ENCODE measurements around the gene LRP6. TPM values are rescaled to one million over a fixed set of nuclear protein-coding genes. Genes with fewer than 3 reads are reported as not detected.

LRP6 gene
- polyA plus RNA-seq, 1 donor (not counting 4 experiments of a cell fraction or from before 2014, with no cell fraction given): 13.0 TPM

- Histone ChIP-seq H3K9me3 (ENCODE audit: control insufficient read depth, low read depth, low read length) (no peaks in the 10 kb centered on the region), H4K20me1 (ENCODE audit: control insufficient read depth, extremely low read depth, insufficient read depth, low read length) (no peaks in the 10 kb centered on the region), H3K4me3 (ENCODE audit: control insufficient read depth in 2 of 3, extremely low read depth in 1 of 3, insufficient read depth in 2 of 3, low read depth in 1 of 3, low read length in 3 of 3) (no peak overlapping the region), H3K9ac (ENCODE audit: control insufficient read depth, extremely low read depth, insufficient read depth, low read length) (no peak overlapping the region), H3K4me2 (ENCODE audit: control insufficient read depth, extremely low read depth, insufficient read depth, low read depth, low read length) (no peak overlapping the region), H3K9me1 (ENCODE audit: control insufficient read depth, extremely low read depth, insufficient read depth, low read length) (no peaks in the 10 kb centered on the region), H2AFZ (ENCODE audit: control insufficient read depth, low read length) (no peak overlapping the region), H3K79me2 (ENCODE audit: control insufficient read depth, insufficient read depth, low read length) (peaks cover 2% of the 10 kb centered on the region), H3K27ac (ENCODE audit: control insufficient read depth, insufficient read depth, low read length) (no peak overlapping the region), H3K36me3 (ENCODE audit: control insufficient read depth in 2 of 2, extremely low read depth in 1 of 2, insufficient read depth in 2 of 2, low read length in 2 of 2) (peaks cover 0 to 6% of the 10 kb centered on the region in 2 experiments), H3K4me1 (ENCODE audit: control insufficient read depth, extremely low read depth, insufficient read depth, low read length) (peaks cover 16% of the 10 kb centered on the region), H3K27me3 (ENCODE audit: control insufficient read depth, extremely low read depth, insufficient read depth, low read length) (no peaks in the 10 kb centered on the region)
- dilution Hi-C loops (cut with MboI; ENCODE audit: extremely low pct_ligation_motif_present, low sequenced_read_pairs): no loop called here
- no peak for TF ChIP-seq CTCF (optimal IDR thresholded peaks at IDR 0.05 in 1 of 3, IDR thresholded peaks at IDR 0.05 in 1 of 3, conservative IDR thresholded peaks at IDR 0.05 in 1 of 3; ENCODE audit: extremely low read depth in 1 of 3, insufficient read depth in 2 of 3, low read length in 3 of 3)
- TF ChIP-seq EZH2 (IDR thresholded peaks at IDR 0.05; ENCODE audit: low read length): no peak
- FAIRE-seq (no peak), DNase-seq (ENCODE audit: low read depth, low spot score) (no peak)
These were observed 90.4 kb downstream of the LRP6 start for GRCh38 chr12:12176402-12176801.

GRCh38 chr12:12171991-12172511 is 94.8 kb downstream of the LRP6 start:
- Histone ChIP-seq H4K20me1 (ENCODE audit: control insufficient read depth, extremely low read depth, insufficient read depth, low read length) (no peaks in the 10 kb centered on the region), H3K9me1 (ENCODE audit: control insufficient read depth, extremely low read depth, insufficient read depth, low read length) (no peaks in the 10 kb centered on the region), H3K27me3 (ENCODE audit: control insufficient read depth, extremely low read depth, insufficient read depth, low read length) (no peaks in the 10 kb centered on the region), H3K4me1 (ENCODE audit: control insufficient read depth, extremely low read depth, insufficient read depth, low read length) (peaks cover 11% of the 10 kb centered on the region), H3K9me3 (ENCODE audit: control insufficient read depth, low read depth, low read length) (no peaks in the 10 kb centered on the region), H3K79me2 (ENCODE audit: control insufficient read depth, insufficient read depth, low read length) (no peaks in the 10 kb centered on the region), H3K9ac (ENCODE audit: control insufficient read depth, extremely low read depth, insufficient read depth, low read length) (no peak overlapping the region), H3K27ac (ENCODE audit: control insufficient read depth, insufficient read depth, low read length) (no peak overlapping the region), H3K36me3 (ENCODE audit: control insufficient read depth in 2 of 2, extremely low read depth in 1 of 2, insufficient read depth in 2 of 2, low read length in 2 of 2) (no peaks in the 10 kb centered on the region), H2AFZ (ENCODE audit: control insufficient read depth, low read length) (no peak overlapping the region), H3K4me3 (ENCODE audit: control insufficient read depth in 2 of 3, extremely low read depth in 1 of 3, insufficient read depth in 2 of 3, low read depth in 1 of 3, low read length in 3 of 3) (no peak overlapping the region), H3K4me2 (ENCODE audit: control insufficient read depth, extremely low read depth, insufficient read depth, low read depth, low read length) (peak overlapping the region; percentile 23)
- no peak for TF ChIP-seq CTCF (optimal IDR thresholded peaks at IDR 0.05 in 1 of 3, IDR thresholded peaks at IDR 0.05 in 1 of 3, conservative IDR thresholded peaks at IDR 0.05 in 1 of 3; ENCODE audit: extremely low read depth in 1 of 3, insufficient read depth in 2 of 3, low read length in 3 of 3)
- TF ChIP-seq EZH2 (IDR thresholded peaks at IDR 0.05; ENCODE audit: low read length): no peak
- peak; percentile 41 for DNase-seq (ENCODE audit: low read depth, low spot score)
- peak; percentile 82 for FAIRE-seq
- dilution Hi-C loops (cut with MboI; ENCODE audit: extremely low pct_ligation_motif_present, low sequenced_read_pairs): no loop called here
